HFF-Myc (cell line): Measurements from ENCODE around the gene PROKR1.
A peak's percentile ranks its signal among the peaks of the same experiment; 100 is the strongest.

Experiments
- DNase-seq: peaks from one replicate; pipeline ENCODE4 v3.0.0-alpha.2; 2011; ENCODE audit warnings: low read depth; ENCODE audit errors: extremely low read depth
- H3K4me3 ChIP-seq: replicated peaks from 2 replicates; pipeline ENCODE4 v1.5.1; 2011; ENCODE audit warnings: low read depth, mild to moderate bottlenecking, control low read depth, low read length
- CTCF ChIP-seq: IDR thresholded peaks from 2 replicates; pipeline ENCODE4 v1.5.1; 2012; ENCODE audit warnings: mild to moderate bottlenecking, low read depth, low read length, control low read depth; ENCODE audit errors: missing control alignments

Gene PROKR1

GRCh38 chr2:68637047-68637446, 6.3 kb upstream of the PROKR1 start:
- no peak for TF ChIP-seq CTCF
- no peak for DNase-seq
- H3K4me3 ChIP-seq = no peak overlapping the region

DNA sequence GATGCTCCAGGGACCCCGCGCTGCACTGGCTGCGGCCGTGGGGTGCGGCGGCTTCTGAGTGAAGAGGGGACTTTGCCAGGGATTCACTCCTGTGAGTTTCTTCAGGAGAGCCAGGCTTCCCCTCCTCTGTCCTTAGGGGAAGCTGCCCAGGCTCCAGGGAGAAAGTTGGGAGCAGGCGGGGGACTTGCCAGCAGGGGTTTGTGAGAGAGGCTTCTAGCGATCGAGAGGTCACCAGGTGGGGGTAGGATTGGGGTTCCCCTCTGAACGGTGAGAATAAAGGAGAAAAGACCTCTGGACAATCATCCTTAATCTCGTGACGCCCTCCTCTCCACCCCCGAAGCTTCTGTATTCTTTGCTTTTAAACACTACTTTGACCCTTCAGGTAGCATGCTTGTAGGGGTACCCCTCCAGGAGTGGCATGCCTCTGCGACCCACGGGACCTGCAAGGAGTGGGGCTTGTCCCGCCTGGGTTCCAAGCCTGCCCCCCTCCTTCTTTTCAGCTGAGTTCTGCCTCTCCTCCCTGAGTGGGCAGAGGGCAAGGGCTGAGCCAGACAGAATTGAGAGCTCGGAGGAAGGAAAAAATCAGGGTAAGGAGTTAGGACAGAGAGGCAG, 601 bp downstream of the PROKR1 start:
- TF ChIP-seq CTCF = no peak
- H3K4me3 ChIP-seq = peak overlapping the region; percentile 29; the same call in 1 of the 2 replicates
- DNase-seq = no peak

GRCh38 chr2:68645523-68645922, 2.1 kb downstream of the PROKR1 start:
- no peak for TF ChIP-seq CTCF
- DNase-seq = no peak
- no peak overlapping the region for H3K4me3 ChIP-seq

DNA sequence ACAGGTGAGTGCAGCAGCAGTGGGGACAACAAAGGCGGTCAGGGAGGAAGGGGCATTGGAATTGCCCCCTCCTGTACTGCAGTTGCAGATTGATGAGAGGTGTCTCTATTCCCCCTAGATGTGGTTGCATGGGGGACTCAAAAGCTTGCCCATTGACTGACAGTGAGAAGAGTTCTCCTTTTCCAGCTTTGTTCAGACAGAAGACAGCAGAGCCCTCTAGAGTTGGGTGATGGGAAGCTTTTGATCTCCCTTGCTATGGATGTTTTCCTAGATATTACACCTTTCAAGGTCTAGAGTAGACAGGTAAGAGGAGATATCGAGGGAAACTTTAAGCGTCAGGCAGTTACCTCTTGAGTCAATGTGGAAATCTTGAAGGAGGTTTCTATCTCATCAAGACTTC, 2.9 kb downstream of the PROKR1 start:
- TF ChIP-seq CTCF = no peak
- DNase-seq = no peak
- no peak overlapping the region for H3K4me3 ChIP-seq

GRCh38 chr2:68650645-68651044, 7.3 kb downstream of the PROKR1 start:
- H3K4me3 ChIP-seq = no peak overlapping the region
- no peak for TF ChIP-seq CTCF
- no peak for DNase-seq

DNA sequence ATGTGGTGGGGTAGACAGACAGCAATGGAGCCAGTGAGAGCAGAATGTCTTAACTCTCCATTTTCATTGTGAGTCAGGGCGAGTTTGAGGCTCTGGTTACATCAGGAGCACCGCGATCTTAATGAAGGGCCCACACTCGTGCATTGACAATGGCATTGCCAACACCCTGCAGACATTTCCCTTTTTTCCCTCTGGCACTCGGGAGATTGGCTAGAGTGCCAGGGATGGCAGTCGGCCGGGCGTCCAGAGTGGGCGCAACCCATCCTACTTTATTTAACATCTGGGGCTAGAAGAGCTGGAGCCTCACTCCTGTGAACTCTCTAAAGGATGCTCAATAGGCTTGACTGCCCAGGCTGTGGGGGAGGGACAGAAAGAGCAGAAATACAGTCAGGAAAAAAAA, 9.7 kb downstream of the PROKR1 start:
- H3K4me3 ChIP-seq = no peak overlapping the region
- no peak for DNase-seq
- no peak for TF ChIP-seq CTCF

DNA sequence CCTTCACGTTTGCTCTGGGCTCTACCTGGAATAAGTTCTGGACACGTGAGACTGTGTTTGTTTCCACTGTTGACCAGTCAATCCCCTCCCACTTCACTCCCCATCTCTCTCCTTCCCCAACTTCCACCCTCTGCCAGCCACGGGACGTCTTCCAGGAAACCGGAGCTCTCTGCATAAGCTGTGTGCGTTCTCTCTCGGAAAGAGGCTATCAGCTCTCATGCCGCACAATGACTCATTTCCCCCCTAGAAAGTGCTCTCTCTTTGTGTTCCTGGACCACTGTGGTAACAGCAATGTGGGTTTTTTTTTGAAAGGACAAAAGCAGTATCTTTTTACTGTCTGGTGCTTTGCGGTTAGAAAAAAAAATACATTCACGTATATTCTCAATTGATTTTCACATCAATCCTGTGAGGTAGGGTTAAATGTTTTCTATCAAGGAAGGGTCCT, 10.2 kb downstream of the PROKR1 start:
- TF ChIP-seq CTCF = no peak
- peak; percentile 26 for DNase-seq
- no peak overlapping the region for H3K4me3 ChIP-seq
